Cardiac muscle cell (in vitro differentiated cells and primary cell): ENCODE measurements around the gene ILDR1. TPM values are rescaled to one million over a fixed set of nuclear protein-coding genes. Genes with fewer than 3 reads are reported as not detected.

Experiments used
- DNase-seq, 2 donors: peaks; one replicate each; pipeline versions ENCODE4 v3.0.0 to v3.0.0-alpha.2; 2010 to 2017; ENCODE audit warnings: low read depth in 1 of 2, low spot score in 1 of 2
- H3K27ac ChIP-seq: fragments of 200-600 bp; sonication (generic); 2 replicates; pipeline ENCODE4 v1.5.1; 2016
- H3K27me3 ChIP-seq: fragments of 200-600 bp; sonication (generic); 2 replicates; pipeline ENCODE4 v1.6.0; 2016; ENCODE audit warnings: control low read depth
- H3K36me3 ChIP-seq: fragments of 200-600 bp; sonication (generic); 2 replicates; pipeline ENCODE4 v1.5.1; 2016; ENCODE audit warnings: control low read depth
- H3K4me1 ChIP-seq: fragments of 200-600 bp; sonication (generic); 2 replicates; pipeline ENCODE4 v1.8.1; 2017; ENCODE audit warnings: low read depth, mild to moderate bottlenecking, mixed run types
- H3K4me3 ChIP-seq: fragments of 200-600 bp; sonication (generic); 2 replicates; pipeline ENCODE4 v1.5.1; 2016; ENCODE audit warnings: mild to moderate bottlenecking
- H3K9me3 ChIP-seq: fragments of 200-600 bp; sonication (generic); 2 replicates; pipeline ENCODE4 v1.5.1; 2017; ENCODE audit warnings: low read depth, mild to moderate bottlenecking, control low read depth
- CTCF ChIP-seq: IDR thresholded peaks from 2 replicates; pipeline ENCODE4 v1.5.1; 2012; ENCODE audit warnings: low read depth, mild to moderate bottlenecking, low read length
- polyA plus RNA-seq: library from polyadenylated mRNA; unstranded; fragments of >200 nt; fragmentation: Nextera tagmentation; extraction: Ambion mirVana; gene quantifications from 2 replicates; pipeline ENCODE4 v1.2.1, GENCODE V29; 2016
- total RNA-seq: library from RNA; depleted of rRNA; stranded (reverse); fragments of >200 nt; gene quantifications from 2 replicates; pipeline ENCODE4 v1.2.3, GENCODE V29; 2016

The ILDR1 gene
- total and polyA plus RNA-seq, 2 experiments from 2014 or later = 0.30 TPM; not detected in 1

GRCh38 chr3:122019493-122019892 lies 2.6 kb downstream of the ILDR1 start:
- Histone ChIP-seq H3K4me1 (peaks cover 4% of the 10 kb centered on the region), H3K27me3 (peaks cover 31% of the 10 kb centered on the region), H3K27ac (no peak overlapping the region), H3K9me3 (no peaks in the 10 kb centered on the region), H3K4me3 (no peak overlapping the region), H3K36me3 (no peaks in the 10 kb centered on the region)
- no peak for DNase-seq
- TF ChIP-seq CTCF = no peak

- H3K27me3 ChIP-seq = peaks cover 2% of the 10 kb centered on the region
- TF ChIP-seq CTCF = no peak
- DNase-seq = no peak
Measured at GRCh38 chr3:122014741-122015140, 7.3 kb downstream of the ILDR1 start.

GRCh38 chr3:122013448-122013925 lies 8.6 kb downstream of the ILDR1 start:
- TF ChIP-seq CTCF = no peak
- no peaks in the 10 kb centered on the region for H3K36me3 ChIP-seq

More at GRCh38 chr3:122014741-122015140, 7.3 kb downstream of the ILDR1 start:
- Histone ChIP-seq H3K36me3 (no peaks in the 10 kb centered on the region), H3K9me3 (no peaks in the 10 kb centered on the region), H3K4me3 (no peak overlapping the region), H3K4me1 (peaks cover 4% of the 10 kb centered on the region), H3K27ac (no peak overlapping the region)

GRCh38 chr3:122012821-122013220 lies 9.2 kb downstream of the ILDR1 start:
- no peak for TF ChIP-seq CTCF
- H3K36me3 ChIP-seq = no peaks in the 10 kb centered on the region
- H3K4me3 ChIP-seq = no peak overlapping the region
- no peaks in the 10 kb centered on the region for H3K9me3 ChIP-seq
- DNase-seq = no peak
- H3K27ac ChIP-seq = no peak overlapping the region
- no peaks in the 10 kb centered on the region for H3K4me1 ChIP-seq
- H3K27me3 ChIP-seq = no peaks in the 10 kb centered on the region

More at GRCh38 chr3:122013448-122013925, 8.6 kb downstream of the ILDR1 start:
- H3K27ac ChIP-seq = no peak overlapping the region
- H3K4me1 ChIP-seq = no peaks in the 10 kb centered on the region
- H3K4me3 ChIP-seq = no peak overlapping the region
- no peaks in the 10 kb centered on the region for H3K9me3 ChIP-seq
- no peaks in the 10 kb centered on the region for H3K27me3 ChIP-seq
- no peak for DNase-seq

GRCh38 chr3:122011396-122011795 lies 10.7 kb downstream of the ILDR1 start:
- no peaks in the 10 kb centered on the region for H3K4me1 ChIP-seq
- no peak overlapping the region for H3K27ac ChIP-seq
- no peaks in the 10 kb centered on the region for H3K36me3 ChIP-seq
- H3K4me3 ChIP-seq = no peak overlapping the region
- no peaks in the 10 kb centered on the region for H3K9me3 ChIP-seq
- TF ChIP-seq CTCF = no peak
- no peak for DNase-seq
- no peaks in the 10 kb centered on the region for H3K27me3 ChIP-seq
